ENCODE results near the gene RGS10. TPM values are rescaled to one million over a fixed set of nuclear protein-coding genes. Genes with fewer than 3 reads are reported as not detected.
A peak's percentile ranks its signal among the peaks of the same experiment; 100 is the strongest.
"Not testable (repeated sequence)": the region's sequence is repeated elsewhere in the genome, so short reads cannot be mapped to it uniquely, and the experiment has no call there.

RGS10 gene
- total RNA-seq, 1 donor from 2014 or later = 4.8 TPM

- intact Hi-C loops (cut with DNase I) = no loop called here
- DNase-seq = no peak
- ATAC-seq (ENCODE audit: poor library complexity) = no peak
Observed at GRCh38 chr10:119481781-119482426, 60.6 kb downstream of the RGS10 start.

- ATAC-seq (ENCODE audit: poor library complexity) = peak; percentile 62
- DNase-seq = no peak
- intact Hi-C loops (cut with DNase I) = no loop called here
Observed at GRCh38 chr10:119480667-119481066, 61.9 kb downstream of the RGS10 start.

GRCh38 chr10:119479532-119479931 lies 63.0 kb downstream of the RGS10 start:
- ATAC-seq (ENCODE audit: poor library complexity) = no peak
- intact Hi-C loops (cut with DNase I) = no loop called here
- no peak for DNase-seq

GRCh38 chr10:119478811-119479341 lies 63.6 kb downstream of the RGS10 start:
- intact Hi-C loops (cut with DNase I) = no loop called here
- DNase-seq = no peak
- ATAC-seq (ENCODE audit: poor library complexity) = peak; percentile 70

- intact Hi-C loops (cut with DNase I) = no loop called here
- ATAC-seq (ENCODE audit: poor library complexity) (no peak), DNase-seq (no peak)
Observed at GRCh38 chr10:119478111-119478802, 64.3 kb downstream of the RGS10 start.

GRCh38 chr10:119477444-119477843 lies 65.1 kb downstream of the RGS10 start:
- ATAC-seq (ENCODE audit: poor library complexity) (no peak), DNase-seq (no peak)
- intact Hi-C loops (cut with DNase I) = no loop called here

GRCh38 chr10:119474606-119475005 lies 67.9 kb downstream of the RGS10 start:
- DNase-seq (no peak), ATAC-seq (ENCODE audit: poor library complexity) (no peak)
- intact Hi-C loops (cut with DNase I) = no loop called here

GRCh38 chr10:119473771-119474170 lies 68.7 kb downstream of the RGS10 start:
- ATAC-seq (ENCODE audit: poor library complexity) (no peak), DNase-seq (no peak)
- intact Hi-C loops (cut with DNase I) = no loop called here

GRCh38 chr10:119470920-119471702 lies 71.4 kb downstream of the RGS10 start:
- ATAC-seq (ENCODE audit: poor library complexity) (no peak), DNase-seq (no peak)
- intact Hi-C loops (cut with DNase I) = no loop called here

GRCh38 chr10:119469846-119470245 lies 72.7 kb downstream of the RGS10 start:
- DNase-seq (no peak), ATAC-seq (ENCODE audit: poor library complexity) (no peak)
- intact Hi-C loops (cut with DNase I) = no loop called here

GRCh38 chr10:119469325-119469707 lies 73.2 kb downstream of the RGS10 start:
- intact Hi-C loops (cut with DNase I) = no loop called here
- DNase-seq (no peak), ATAC-seq (ENCODE audit: poor library complexity) (no peak)

- ATAC-seq (ENCODE audit: poor library complexity) = no peak
- intact Hi-C loops (cut with DNase I) = no loop called here
- DNase-seq = no peak
Observed at GRCh38 chr10:119468542-119469324, 73.8 kb downstream of the RGS10 start.

GRCh38 chr10:119466655-119467054 lies 75.9 kb downstream of the RGS10 start:
- intact Hi-C loops (cut with DNase I) = no loop called here

GRCh38 chr10:119466076-119466475 lies 76.4 kb downstream of the RGS10 start:
- no peak for ATAC-seq (ENCODE audit: poor library complexity)
- DNase-seq = no peak
- intact Hi-C loops (cut with DNase I) = no loop called here

More at GRCh38 chr10:119466655-119467054, 75.9 kb downstream of the RGS10 start:
- no peak for ATAC-seq (ENCODE audit: poor library complexity)
- no peak for DNase-seq

GRCh38 chr10:119465085-119465484 lies 77.4 kb downstream of the RGS10 start:
- DNase-seq (no peak), ATAC-seq (ENCODE audit: poor library complexity) (no peak)
- intact Hi-C loops (cut with DNase I) = no loop called here

GRCh38 chr10:119463195-119463594 lies 79.3 kb downstream of the RGS10 start:
- intact Hi-C loops (cut with DNase I) = not testable (repeated sequence)

GRCh38 chr10:119462773-119463172 lies 79.7 kb downstream of the RGS10 start:
- ATAC-seq (ENCODE audit: poor library complexity) = no peak
- intact Hi-C loops (cut with DNase I) = no loop called here

More at GRCh38 chr10:119463195-119463594, 79.3 kb downstream of the RGS10 start:
- ATAC-seq (ENCODE audit: poor library complexity); DNase-seq: not testable (repeated sequence)

GRCh38 chr10:119461923-119462322 lies 80.6 kb downstream of the RGS10 start:
- ATAC-seq (ENCODE audit: poor library complexity) (no peak), DNase-seq (no peak)
- intact Hi-C loops (cut with DNase I) = no loop called here

More at GRCh38 chr10:119462773-119463172, 79.7 kb downstream of the RGS10 start:
- DNase-seq = no peak

- intact Hi-C loops (cut with DNase I) = no loop called here
- no peak for ATAC-seq (ENCODE audit: poor library complexity)
- no peak for DNase-seq
Observed at GRCh38 chr10:119461380-119461779, 81.1 kb downstream of the RGS10 start.
